HG03066 (cell line): ENCODE results near the gene PGGHG.
"Not testable (repeated sequence)": the region's sequence is repeated elsewhere in the genome, so short reads cannot be mapped to it uniquely, and the experiment has no call there.

Experiments used
- ATAC-seq: cut with Tn5 transposase; IDR thresholded peaks from one replicate; pipeline ENCODE4 v1.9.1; 2021; ENCODE audit warnings: low read depth; ENCODE audit not compliant: unreplicated experiment

PGGHG gene

DNA sequence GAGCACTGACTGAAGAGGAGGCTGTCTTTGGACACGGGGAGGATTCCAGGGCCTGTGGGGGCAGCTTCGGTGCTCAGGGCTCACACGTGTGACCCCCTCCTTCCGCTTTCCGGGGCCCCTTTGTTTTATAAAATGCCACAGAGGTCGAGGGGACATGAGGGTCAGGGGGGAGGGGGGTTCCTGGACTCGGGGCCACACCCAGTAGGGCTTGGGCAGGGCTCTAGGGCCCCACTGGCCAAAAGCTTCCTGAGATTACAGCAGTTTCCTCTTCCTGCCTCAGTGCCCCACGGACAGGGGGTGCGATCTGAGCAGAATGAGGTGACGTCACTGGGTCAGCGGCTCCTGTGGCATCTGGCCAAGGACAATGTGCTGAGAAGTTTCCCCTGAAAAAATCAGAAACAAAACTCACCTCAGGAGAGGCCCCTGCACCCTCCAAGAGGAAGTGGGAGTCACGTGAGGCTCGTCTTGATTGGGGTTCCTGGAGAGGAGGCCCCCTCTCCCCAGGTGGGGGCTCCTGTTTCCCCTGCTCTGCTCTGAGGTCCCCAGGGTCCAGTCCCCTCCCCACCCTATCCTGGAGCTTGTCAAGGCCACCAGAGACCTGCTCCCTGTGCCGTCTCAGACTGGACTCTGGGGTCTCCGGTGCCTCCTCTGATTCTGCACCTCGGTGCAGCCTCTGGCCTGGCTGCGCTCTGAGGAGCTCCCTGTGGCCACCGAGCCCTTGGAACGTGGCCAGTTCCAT lies 38.1 kb downstream of the PGGHG start:
- ATAC-seq, result peak; percentile 59

DNA sequence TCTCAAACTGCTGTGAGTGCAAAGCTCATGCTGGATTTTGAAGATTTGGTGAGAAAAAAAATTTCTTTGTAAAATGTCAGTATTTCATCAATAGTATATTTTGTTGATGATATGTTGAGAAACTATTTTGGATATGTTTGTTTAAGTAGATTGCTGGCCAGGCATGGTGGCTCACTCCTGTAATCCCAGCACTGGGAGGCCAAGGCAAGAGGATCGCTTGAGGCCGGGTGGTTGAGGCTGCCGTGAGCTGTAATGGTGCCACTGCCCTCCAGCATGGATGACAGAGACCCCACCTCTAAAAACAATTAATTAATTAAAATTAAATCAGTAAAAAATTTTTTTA lies 38.6 kb downstream of the PGGHG start:
- ATAC-seq, result no peak

- no peak for ATAC-seq
Measured at GRCh38 chr11:328012-328411, 39.1 kb downstream of the PGGHG start.

DNA sequence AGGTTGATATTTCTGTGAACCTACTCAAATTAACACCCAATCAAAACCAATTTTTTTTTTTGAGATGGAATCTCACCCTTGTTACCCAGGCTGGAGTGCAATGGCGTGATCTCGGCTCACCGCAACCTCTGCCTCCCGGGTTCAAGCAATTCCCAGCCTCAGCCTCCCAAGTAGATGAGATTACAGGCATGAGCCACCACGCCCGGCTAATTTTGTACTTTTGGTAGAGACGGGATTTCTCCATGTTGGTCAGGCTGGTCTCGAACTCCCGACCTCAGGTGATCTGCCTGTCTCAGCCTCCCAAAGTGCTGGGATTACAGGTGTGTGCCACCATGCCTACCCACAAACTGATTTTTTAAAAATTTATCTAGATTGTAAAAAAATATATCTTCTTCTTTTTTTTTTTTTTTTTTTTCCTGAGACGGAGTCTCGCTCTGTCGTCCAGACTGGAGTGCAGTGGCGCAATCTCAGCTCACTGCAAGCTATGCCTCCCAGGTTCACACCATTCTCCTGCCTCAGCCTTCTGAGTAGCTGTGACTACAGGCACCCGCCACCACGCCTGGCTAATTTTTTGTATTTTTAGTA lies 39.7 kb downstream of the PGGHG start:
- ATAC-seq, result not testable (repeated sequence)

GRCh38 chr11:329886-330253 lies 40.9 kb downstream of the PGGHG start:
- ATAC-seq, result no peak

GRCh38 chr11:330307-330693 lies 41.4 kb downstream of the PGGHG start:
- no peak for ATAC-seq

- no peak for ATAC-seq
Measured at GRCh38 chr11:330694-331357, 41.9 kb downstream of the PGGHG start.

- no peak for ATAC-seq
Measured at GRCh38 chr11:331358-332060, 42.6 kb downstream of the PGGHG start.

GRCh38 chr11:332651-333480 lies 43.9 kb downstream of the PGGHG start:
- ATAC-seq, result no peak

DNA sequence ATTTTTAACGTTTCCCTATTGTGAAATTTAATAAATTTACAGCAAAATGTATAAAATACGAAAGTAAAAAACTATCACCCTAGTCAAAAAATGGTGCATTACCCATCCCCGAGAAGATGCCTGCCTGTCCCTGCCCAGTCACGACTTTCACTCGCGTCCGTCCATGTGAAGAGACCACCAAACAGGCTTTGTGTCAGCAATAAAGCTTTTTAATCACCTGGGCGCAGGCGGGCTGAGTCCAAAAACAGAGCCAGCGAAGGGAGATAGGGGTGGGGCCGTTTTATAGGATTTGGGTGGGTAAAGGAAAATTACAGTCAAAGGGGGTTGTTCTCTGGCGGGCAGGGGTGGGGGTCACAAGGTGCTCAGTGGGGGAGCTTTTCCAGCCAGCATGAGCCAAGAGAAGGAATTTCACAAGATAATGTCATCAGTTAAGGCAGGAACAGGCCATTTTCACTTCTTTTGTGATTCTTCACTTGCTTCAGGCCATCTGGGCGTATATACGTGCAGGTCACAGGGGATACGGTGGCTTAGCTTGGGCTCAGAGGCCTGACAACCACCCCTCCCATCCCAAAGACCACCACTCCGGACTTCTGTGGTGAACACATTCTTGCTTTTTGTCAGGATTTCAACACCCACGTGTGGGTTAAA lies 44.8 kb downstream of the PGGHG start:
- ATAC-seq, result not testable (repeated sequence)

GRCh38 chr11:334264-334994 lies 45.5 kb downstream of the PGGHG start:
- ATAC-seq, result no peak

DNA sequence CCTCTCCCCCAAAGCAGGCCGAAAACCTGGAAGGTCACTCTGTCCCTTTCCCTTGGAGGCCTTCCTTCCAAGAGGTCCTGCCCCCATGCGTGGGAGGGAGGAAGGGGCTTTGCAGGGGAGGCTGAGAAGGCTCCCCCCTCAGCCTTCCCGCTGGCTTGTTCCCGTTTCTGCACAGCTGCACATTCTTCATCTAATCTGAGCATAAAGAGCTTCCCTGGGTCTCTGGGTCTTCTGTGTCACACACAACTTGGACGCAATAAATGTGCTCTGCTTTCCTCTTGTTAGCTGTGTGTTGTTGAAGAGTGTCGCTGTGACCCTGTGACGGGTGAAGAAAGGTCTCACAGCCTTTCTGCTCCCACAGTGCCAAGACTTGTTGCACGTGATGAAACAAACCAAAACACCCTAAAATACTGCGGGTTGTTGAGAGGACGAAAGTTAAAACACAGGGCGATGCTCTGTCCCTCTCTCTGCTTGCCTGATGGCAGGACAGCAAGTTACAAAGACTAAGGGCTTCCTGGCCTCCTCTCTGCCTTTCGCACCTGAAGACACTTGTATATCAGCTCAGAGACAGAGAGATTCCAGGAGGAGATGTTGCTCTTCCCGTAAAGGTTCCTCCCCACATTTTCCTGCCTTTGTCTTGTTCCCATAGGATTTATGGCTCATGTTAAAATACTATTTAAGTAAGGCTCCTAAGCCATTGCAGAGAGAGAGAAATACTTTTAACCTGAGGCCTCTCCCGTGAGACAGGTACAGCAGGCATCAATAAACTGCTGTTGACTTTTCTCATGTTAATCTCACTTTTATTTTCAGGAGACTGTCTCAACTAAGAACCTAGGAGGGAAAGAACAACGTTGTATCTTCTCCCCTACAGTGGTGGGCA lies 47.1 kb downstream of the PGGHG start:
- no peak for ATAC-seq

DNA sequence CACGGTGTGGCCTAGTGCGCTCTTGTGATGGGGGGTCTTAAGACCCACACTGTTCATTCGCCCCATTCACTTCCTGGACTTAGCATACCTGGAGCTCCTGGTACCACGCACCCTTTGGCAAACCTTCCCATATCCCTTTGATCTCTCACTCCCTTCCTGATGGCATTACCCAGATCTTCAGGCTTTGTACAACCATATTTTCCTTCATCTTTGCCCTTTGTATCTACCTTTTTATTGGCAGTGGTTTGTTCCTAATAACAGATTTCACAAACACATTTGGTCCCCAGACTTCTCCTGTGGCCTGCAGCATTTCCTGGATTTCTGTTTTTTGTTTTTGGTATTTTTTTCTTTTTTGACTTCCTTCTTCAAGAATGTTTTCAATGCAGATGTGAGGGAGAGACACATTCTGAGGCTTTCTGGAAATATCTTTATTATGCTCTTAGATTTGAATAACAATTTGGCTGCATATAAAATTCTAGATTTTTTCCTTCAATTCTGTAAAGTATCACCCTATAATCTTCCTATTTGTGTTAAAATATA lies 47.8 kb downstream of the PGGHG start:
- no peak for ATAC-seq

GRCh38 chr11:337711-338110 lies 48.8 kb downstream of the PGGHG start:
- no peak for ATAC-seq

DNA sequence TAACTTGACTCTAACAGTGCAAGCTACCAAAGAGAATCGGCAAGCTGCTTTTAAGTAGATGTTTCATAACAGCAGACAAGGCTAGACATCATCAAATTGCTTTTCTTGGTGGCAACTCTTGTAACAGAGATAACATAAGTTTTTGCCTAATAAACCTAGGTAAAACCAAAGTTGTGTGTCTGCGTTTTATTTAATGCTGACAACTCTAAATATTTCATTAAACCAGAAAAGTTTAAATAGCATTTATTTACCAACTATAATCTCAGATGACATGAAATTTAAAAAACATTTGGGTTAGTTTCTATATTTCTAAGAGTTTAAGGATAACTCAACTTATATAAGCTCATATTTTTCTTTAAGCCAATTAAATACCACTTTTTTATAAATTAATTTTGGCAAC lies 51.0 kb downstream of the PGGHG start:
- no peak for ATAC-seq

- ATAC-seq, result no peak
Measured at GRCh38 chr11:340539-341512, 51.9 kb downstream of the PGGHG start.

DNA sequence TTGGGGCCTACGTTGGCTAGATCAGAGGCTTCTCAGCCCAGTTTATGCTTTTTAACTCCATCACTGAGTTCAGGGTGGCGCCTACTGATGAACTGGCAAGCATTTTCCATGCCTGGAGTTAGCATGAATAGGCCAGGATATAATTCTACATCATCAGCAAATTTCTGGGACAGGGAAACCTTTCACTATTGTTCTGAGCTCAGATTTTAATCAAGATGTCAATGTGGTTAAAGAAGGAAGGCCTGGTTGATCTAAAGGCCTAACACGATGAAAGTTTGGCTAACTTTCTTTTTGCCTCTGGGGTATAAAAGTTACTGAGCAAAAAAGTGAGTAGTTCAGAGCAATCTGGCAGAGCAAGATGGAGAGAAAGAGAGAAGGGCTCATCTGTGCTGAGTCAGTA lies 53.4 kb downstream of the PGGHG start:
- no peak for ATAC-seq
